TTC549 (cell line): Measurements from ENCODE around the gene RNF157.
"Not testable (repeated sequence)": the region's sequence is repeated elsewhere in the genome, so short reads cannot be mapped to it uniquely, and the experiment has no call there.

ENCODE experiments used
- FAIRE-seq: peaks from 2 replicates; lab custom pipeline; 2012; peaks lifted over from hg19 to GRCh38; lab: Jason Lieb, UNC

RNF157 gene

GRCh38 chr17:76270127-76270592, 29.9 kb upstream of the RNF157 start:
- FAIRE-seq: no peak

GRCh38 chr17:76268991-76269981, 29.0 kb upstream of the RNF157 start:
- FAIRE-seq: no peak

- no peak for FAIRE-seq
Measured at GRCh38 chr17:76268015-76268749, 27.9 kb upstream of the RNF157 start.

GRCh38 chr17:76267581-76268001, 27.3 kb upstream of the RNF157 start:
- FAIRE-seq: not testable (repeated sequence)

GRCh38 chr17:76267051-76267576, 26.8 kb upstream of the RNF157 start:
- no peak for FAIRE-seq

- no peak for FAIRE-seq
Measured at GRCh38 chr17:76266244-76266938, 26.1 kb upstream of the RNF157 start.

- FAIRE-seq: no peak
Measured at GRCh38 chr17:76265624-76266243, 25.4 kb upstream of the RNF157 start.

GRCh38 chr17:76264755-76265623, 24.7 kb upstream of the RNF157 start, which contains the start of gene UBALD2:
TSS of gene UBALD2 (plus strand) at chr17:76265348. CDS start at chr17:76265506, 158 bp downstream.
- peak; percentile 89 for FAIRE-seq

GRCh38 chr17:76264425-76264754, 24.1 kb upstream of the RNF157 start:
- FAIRE-seq: no peak

GRCh38 chr17:76263896-76264295, 23.6 kb upstream of the RNF157 start:
- no peak for FAIRE-seq

- no peak for FAIRE-seq
Measured at GRCh38 chr17:76262732-76263344, 22.5 kb upstream of the RNF157 start.

- FAIRE-seq: no peak
Measured at GRCh38 chr17:76261421-76262215, 21.3 kb upstream of the RNF157 start.

GRCh38 chr17:76260669-76261068, 20.4 kb upstream of the RNF157 start:
- no peak for FAIRE-seq

GRCh38 chr17:76260220-76260619, 19.9 kb upstream of the RNF157 start:
- FAIRE-seq: no peak

- FAIRE-seq: not testable (repeated sequence)
Measured at GRCh38 chr17:76256430-76257050, 16.2 kb upstream of the RNF157 start.

- FAIRE-seq: no peak
Measured at GRCh38 chr17:76255801-76256429, 15.6 kb upstream of the RNF157 start.

- FAIRE-seq: no peak
Measured at GRCh38 chr17:76254275-76254674, 14.0 kb upstream of the RNF157 start.

- no peak for FAIRE-seq
Measured at GRCh38 chr17:76253841-76254240, 13.5 kb upstream of the RNF157 start.
